Fibroblast of villous mesenchyme (primary cell): ENCODE results near the gene ZNF488. TPM values are rescaled to one million over a fixed set of nuclear protein-coding genes. Genes with fewer than 3 reads are reported as not detected.
A peak's percentile ranks its signal among the peaks of the same experiment; 100 is the strongest.

Experiments
- DNase-seq: peaks from one replicate; pipeline ENCODE4 v3.0.0-alpha.2; 2010; ENCODE audit warnings: low read depth
- H3K4me3 ChIP-seq: 2 replicates; pipeline ENCODE4 v1.5.1; 2011; ENCODE audit warnings: low read depth, mild to moderate bottlenecking, low read length
- total RNA-seq: library from RNA; depleted of rRNA; stranded (reverse); fragments of >200 nt; gene quantifications from 2 replicates; pipeline ENCODE4 v1.2.3, GENCODE V29; 2012
- TF ChIP-seq, protein P1 (sequence below): IDR thresholded peaks from 2 replicates; pipeline ENCODE4 v1.5.1; 2012; ENCODE audit warnings: low read depth, mild to moderate bottlenecking, low read length; ENCODE audit not compliant: insufficient read depth

ZNF488 gene
- total RNA-seq, 1 donor = under 0.01 TPM

DNA sequence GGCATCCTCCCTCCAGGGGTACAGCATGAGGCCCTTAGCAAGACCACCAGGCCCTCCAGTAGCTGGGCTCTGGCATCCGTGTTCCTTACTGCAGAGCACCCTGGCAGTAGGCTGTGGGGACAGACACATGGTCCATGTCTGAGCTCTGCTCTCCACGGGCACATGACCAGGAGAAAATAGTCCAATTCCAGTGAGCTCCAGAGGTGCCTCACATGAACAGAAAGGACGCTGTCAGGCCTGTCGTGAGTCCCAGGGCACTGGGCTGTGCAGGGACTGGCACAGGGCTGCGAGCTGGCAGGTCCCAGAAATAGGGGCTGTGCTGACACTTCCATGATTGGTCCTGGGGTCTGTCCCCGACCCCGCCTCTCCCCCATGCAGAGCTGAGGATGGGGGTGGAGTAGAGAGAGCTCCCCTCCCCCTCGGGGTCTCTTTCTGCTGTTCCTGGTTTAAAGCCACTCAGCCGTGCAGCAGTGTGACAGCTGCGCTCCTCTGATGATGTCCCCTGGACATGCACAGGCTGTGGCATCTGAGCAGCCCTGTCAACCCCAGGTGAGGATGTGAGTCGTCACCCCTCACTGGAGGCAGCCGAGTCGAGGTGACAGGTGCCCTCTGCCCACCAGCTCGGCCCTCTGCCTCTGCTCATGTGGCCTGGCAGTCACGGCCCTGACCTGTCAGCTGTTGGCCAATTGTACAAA lies 25.2 kb upstream of the ZNF488 start:
- no peak for DNase-seq
- TF ChIP-seq, protein P1, sequence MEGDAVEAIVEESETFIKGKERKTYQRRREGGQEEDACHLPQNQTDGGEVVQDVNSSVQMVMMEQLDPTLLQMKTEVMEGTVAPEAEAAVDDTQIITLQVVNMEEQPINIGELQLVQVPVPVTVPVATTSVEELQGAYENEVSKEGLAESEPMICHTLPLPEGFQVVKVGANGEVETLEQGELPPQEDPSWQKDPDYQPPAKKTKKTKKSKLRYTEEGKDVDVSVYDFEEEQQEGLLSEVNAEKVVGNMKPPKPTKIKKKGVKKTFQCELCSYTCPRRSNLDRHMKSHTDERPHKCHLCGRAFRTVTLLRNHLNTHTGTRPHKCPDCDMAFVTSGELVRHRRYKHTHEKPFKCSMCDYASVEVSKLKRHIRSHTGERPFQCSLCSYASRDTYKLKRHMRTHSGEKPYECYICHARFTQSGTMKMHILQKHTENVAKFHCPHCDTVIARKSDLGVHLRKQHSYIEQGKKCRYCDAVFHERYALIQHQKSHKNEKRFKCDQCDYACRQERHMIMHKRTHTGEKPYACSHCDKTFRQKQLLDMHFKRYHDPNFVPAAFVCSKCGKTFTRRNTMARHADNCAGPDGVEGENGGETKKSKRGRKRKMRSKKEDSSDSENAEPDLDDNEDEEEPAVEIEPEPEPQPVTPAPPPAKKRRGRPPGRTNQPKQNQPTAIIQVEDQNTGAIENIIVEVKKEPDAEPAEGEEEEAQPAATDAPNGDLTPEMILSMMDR = no peak
- no peak overlapping the region for H3K4me3 ChIP-seq

DNA sequence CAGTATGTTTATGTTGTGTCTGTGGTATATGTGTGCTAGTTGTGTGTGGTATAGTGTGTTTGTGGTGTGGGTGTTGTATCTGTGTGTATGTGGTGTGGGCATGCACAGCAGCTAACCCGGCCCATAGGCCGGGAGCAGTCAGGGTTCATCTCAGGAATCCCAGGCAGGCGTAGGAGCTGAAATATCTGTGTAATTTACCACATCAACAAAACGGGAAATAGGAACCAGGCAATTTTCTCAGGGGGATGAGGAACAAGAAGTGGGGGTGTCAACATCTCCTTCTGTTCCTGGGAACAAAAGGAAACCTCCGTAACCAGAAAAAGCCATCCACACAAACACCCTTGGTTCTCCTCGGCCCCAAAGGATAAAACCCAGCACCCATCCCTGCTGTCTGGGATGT lies 24.5 kb upstream of the ZNF488 start:
- no peak overlapping the region for H3K4me3 ChIP-seq
- DNase-seq = no peak
- TF ChIP-seq, protein P1 = no peak

DNA sequence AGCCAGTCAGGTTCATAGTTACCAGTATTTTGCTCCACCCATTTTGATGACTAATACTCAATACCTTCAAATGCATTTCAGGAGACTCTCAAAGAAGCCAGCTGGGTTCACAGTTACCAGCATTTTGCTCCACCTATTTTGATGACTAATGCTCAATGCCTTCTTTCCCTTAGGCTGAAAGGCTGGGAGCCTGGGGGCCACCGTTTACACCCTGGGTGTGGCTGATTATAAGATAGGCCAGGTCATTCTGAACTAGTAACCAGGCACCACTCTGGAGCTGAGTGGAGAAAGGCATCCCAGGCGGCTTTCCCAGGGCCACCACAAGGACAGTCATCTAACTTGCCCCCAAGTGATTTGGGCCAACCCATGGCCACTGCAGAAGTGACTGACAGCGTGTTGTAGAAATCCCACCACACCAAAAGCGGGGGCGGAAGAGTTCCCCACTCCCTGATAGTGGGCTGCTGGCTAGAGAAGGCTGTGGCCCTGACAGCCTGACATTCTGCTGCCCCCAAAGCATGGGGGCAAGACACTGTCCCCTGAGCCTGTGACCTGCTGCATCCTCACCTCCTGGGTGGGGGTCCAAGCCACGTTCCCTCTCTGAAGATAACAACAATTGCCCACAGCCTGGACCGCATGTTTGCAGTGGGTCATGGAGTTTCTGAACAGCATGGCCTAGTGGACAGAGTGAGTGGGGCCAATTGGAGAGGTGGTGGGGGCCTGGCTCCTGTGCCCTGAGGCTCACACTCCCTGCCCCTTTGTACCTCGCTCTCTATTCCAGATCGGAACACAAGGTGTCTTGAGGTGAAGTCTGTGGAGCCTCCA lies 23.0 kb upstream of the ZNF488 start:
- peak; percentile 83 for DNase-seq
- no peak overlapping the region for H3K4me3 ChIP-seq
- TF ChIP-seq, protein P1 = no peak

DNA sequence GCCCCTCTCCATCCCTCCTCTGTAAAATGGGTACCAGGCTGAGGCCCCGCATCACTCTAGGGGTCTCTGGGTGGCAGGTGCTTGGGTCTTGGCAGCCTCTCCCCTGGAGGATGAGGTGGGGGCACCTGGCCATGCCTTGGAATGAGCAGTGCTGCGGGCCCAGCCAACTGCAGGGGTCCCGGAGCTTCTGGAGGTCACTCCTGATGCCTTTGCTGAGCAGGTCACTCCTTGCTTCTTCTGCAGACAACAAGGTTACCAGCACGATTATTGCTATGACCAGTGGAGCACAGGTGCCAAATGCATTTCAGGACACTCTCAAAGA lies 22.4 kb upstream of the ZNF488 start:
- no peak overlapping the region for H3K4me3 ChIP-seq
- no peak for DNase-seq
- TF ChIP-seq, protein P1 = no peak

DNA sequence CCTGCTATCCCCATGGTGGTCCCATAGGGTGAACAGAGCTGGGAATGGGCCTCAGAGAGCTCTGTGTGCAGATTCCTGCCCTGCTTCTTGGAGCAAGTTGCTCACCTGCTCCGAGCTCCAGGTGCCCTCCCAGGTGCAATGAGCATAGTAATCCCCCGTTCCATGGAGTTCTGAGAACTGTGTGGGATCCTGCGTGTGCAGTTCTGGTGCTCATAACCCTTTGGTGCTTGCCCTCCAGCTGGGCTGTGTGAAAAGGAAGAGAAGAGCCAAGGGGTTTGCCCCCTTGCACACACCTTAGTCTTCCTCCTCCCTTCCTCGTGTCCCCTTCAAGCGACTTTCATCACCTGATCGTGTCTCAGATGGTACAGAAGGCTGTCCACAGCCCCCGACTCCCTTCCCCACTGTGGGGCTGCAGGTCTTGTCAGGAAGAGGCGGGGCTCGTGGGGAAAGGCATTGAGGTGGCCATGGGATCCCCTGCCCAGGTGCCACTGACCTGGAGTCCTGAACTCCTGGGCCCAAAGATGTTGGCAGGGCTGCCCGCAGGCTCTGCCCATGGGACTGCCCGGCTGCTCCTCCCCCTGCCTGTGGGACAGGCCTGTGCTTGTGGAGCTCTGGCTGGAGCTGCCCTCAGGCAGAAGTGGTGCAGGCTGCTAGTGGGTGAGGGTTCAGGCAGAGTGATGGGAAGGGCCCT lies 21.9 kb upstream of the ZNF488 start:
- DNase-seq = no peak
- TF ChIP-seq, protein P1 = no peak
- no peak overlapping the region for H3K4me3 ChIP-seq

DNA sequence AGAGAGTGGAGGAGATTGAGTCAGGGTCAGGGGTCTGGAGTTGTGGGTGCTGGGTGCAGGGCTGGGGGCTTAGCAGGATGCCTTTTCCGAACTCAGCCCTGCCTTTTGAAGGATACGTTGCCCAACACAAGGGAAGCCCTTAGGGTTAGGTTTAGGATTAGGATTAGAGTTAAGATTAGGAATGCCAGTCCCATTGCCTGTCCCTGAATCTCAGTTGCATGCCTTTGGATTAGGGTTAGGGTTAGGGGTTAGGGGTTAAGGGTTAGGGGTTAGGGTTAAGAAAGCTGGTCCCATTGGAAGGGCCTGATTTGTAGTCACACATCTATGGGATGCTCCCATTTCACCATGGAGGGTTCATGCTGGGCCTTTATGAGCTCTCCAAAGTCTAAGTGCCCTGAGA lies 20.8 kb upstream of the ZNF488 start:
- TF ChIP-seq, protein P1 = no peak
- no peak for DNase-seq
- no peak overlapping the region for H3K4me3 ChIP-seq
